Measurements from ENCODE around the gene SH2D3A. TPM values are rescaled to one million over a fixed set of nuclear protein-coding genes. Genes with fewer than 3 reads are reported as not detected.

The SH2D3A gene
- total RNA-seq, 1 experiment from 2014 or later, result 0.95 TPM

DNA sequence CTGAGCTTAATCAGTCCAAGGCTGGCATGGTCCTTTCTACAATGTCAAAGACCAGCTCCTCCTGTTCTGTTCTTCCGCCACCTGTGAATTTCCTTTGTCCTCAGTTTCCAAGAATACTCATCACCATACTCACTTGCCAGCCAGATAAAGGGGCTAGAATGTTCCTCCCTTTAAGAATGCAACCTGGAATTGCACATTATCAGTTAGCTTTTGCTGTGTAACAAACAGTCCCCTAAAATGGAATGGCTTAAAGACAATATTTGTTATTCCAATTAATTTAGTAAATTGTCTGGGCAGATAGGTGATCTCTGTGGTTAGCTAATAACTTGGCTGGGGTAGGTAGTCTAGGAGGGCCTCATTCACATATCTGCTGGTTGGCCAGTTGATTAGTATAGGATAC is 41.3 kb upstream of the SH2D3A start:
- CTCF ChIA-PET, result no interaction called here

DNA sequence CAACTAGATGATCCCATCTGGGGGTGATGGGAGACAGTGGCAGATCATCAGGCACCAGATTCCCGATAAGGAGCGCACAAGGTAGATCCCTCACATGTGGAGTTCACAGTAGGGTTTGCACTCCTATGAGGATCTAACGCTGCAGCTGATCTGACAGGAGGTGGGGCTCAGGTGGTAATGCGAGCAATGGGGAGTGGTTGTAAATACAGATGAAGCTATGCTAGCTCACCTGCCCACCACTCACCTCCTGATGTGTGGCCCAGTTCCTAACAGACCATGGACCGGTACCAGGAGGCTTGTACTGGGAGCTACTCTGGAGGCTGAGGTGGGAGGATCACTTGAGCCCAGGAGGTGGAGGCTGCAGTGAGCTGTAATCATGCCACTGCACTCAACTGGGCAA is 40.1 kb upstream of the SH2D3A start:
- BruUV-seq (replicated peaks), result no TSS peak
- CTCF ChIA-PET, result no interaction called here
- TF ChIP-seq EZH2 (IDR thresholded peaks at IDR 0.05; ENCODE audit: borderline replicate concordance, low read depth, low read length, poor library complexity, severe bottlenecking), result no peak
- TF ChIP-seq, protein P1, sequence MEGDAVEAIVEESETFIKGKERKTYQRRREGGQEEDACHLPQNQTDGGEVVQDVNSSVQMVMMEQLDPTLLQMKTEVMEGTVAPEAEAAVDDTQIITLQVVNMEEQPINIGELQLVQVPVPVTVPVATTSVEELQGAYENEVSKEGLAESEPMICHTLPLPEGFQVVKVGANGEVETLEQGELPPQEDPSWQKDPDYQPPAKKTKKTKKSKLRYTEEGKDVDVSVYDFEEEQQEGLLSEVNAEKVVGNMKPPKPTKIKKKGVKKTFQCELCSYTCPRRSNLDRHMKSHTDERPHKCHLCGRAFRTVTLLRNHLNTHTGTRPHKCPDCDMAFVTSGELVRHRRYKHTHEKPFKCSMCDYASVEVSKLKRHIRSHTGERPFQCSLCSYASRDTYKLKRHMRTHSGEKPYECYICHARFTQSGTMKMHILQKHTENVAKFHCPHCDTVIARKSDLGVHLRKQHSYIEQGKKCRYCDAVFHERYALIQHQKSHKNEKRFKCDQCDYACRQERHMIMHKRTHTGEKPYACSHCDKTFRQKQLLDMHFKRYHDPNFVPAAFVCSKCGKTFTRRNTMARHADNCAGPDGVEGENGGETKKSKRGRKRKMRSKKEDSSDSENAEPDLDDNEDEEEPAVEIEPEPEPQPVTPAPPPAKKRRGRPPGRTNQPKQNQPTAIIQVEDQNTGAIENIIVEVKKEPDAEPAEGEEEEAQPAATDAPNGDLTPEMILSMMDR (conservative IDR thresholded peaks at IDR 0.05; ENCODE audit: low read depth, low read length), result no peak

More for the DNA sequence above, 41.3 kb upstream of the SH2D3A start:
- Histone ChIP-seq H3K27me3 (replicated peaks; ENCODE audit: insufficient read depth, low read depth, low read length, poor library complexity) (no peaks in the 10 kb centered on the region), H3K36me3 (ENCODE audit: insufficient read depth, low read length, poor library complexity, severe bottlenecking) (peaks cover 4% of the 10 kb centered on the region), H3K4me1 (ENCODE audit: insufficient read depth, low read length, poor library complexity, severe bottlenecking) (no peaks in the 10 kb centered on the region), H3K4me3 (ENCODE audit: low read depth, low read length, poor library complexity, severe bottlenecking) (no peak overlapping the region), H3K9me3 (ENCODE audit: low read depth, low read length, poor library complexity, severe bottlenecking) (no peaks in the 10 kb centered on the region), H3K27ac (ENCODE audit: low read depth, low read length, poor library complexity, severe bottlenecking) (no peak overlapping the region)
- no TSS peak for BruUV-seq (replicated peaks)
- DNase-seq (ENCODE audit: low spot score), result no peak
- intact Hi-C loops (cut with micrococcal nuclease; ENCODE audit: unreplicated experiment), result no loop called here
- no peak for TF ChIP-seq EZH2 (IDR thresholded peaks at IDR 0.05; ENCODE audit: borderline replicate concordance, low read depth, low read length, poor library complexity, severe bottlenecking)
- TF ChIP-seq, protein P1 (conservative IDR thresholded peaks at IDR 0.05; ENCODE audit: low read depth, low read length), result no peak
- POLR2A ChIA-PET (ENCODE audit: low non-redundant PET), result no interaction called here

DNA sequence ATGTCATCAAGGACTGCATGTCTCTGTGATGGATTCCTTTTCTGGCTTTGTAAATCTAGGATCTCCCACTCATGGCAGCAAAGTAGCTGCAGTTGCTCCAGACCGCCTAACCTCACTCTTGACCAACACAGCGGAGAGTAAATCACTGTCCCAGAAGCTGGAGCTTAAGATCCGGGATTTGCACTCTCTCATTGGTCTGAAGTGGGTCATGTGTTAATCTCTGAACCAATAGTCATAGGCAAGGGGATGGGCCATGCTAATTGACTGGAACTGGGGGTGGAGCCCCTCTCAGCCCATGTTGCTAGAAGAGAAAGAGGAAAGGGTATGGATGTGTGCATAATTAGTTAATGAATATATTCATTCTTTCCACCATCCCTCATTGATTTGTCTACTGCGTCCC is 39.3 kb upstream of the SH2D3A start:
- peak; percentile 72 for DNase-seq (ENCODE audit: low spot score)
- CTCF ChIA-PET, result no interaction called here
- POLR2A ChIA-PET (ENCODE audit: low non-redundant PET), result interaction anchor here (0.5 kb wide), 1 partner anchor 371 kb away, joined by 4 read pairs; no protein-coding TSS in a partner anchor
- Histone ChIP-seq H3K4me3 (ENCODE audit: low read depth, low read length, poor library complexity, severe bottlenecking) (no peak overlapping the region), H3K9me3 (ENCODE audit: low read depth, low read length, poor library complexity, severe bottlenecking) (no peaks in the 10 kb centered on the region), H3K27ac (ENCODE audit: low read depth, low read length, poor library complexity, severe bottlenecking) (no peak overlapping the region), H3K27me3 (replicated peaks; ENCODE audit: insufficient read depth, low read depth, low read length, poor library complexity) (no peaks in the 10 kb centered on the region), H3K4me1 (ENCODE audit: insufficient read depth, low read length, poor library complexity, severe bottlenecking) (peaks cover 12% of the 10 kb centered on the region), H3K36me3 (ENCODE audit: insufficient read depth, low read length, poor library complexity, severe bottlenecking) (peaks cover 4% of the 10 kb centered on the region)
- no peak for TF ChIP-seq EZH2 (IDR thresholded peaks at IDR 0.05; ENCODE audit: borderline replicate concordance, low read depth, low read length, poor library complexity, severe bottlenecking)
- TF ChIP-seq, protein P1 (conservative IDR thresholded peaks at IDR 0.05; ENCODE audit: low read depth, low read length), result no peak
- no TSS peak for BruUV-seq (replicated peaks)
- intact Hi-C loops (cut with micrococcal nuclease; ENCODE audit: unreplicated experiment), result no loop called here

More for the DNA sequence above, 40.1 kb upstream of the SH2D3A start:
- Histone ChIP-seq H3K4me3 (ENCODE audit: low read depth, low read length, poor library complexity, severe bottlenecking) (no peak overlapping the region), H3K27ac (ENCODE audit: low read depth, low read length, poor library complexity, severe bottlenecking) (no peak overlapping the region), H3K4me1 (ENCODE audit: insufficient read depth, low read length, poor library complexity, severe bottlenecking) (peaks cover 11% of the 10 kb centered on the region), H3K9me3 (ENCODE audit: low read depth, low read length, poor library complexity, severe bottlenecking) (no peaks in the 10 kb centered on the region), H3K27me3 (replicated peaks; ENCODE audit: insufficient read depth, low read depth, low read length, poor library complexity) (no peaks in the 10 kb centered on the region), H3K36me3 (ENCODE audit: insufficient read depth, low read length, poor library complexity, severe bottlenecking) (peaks cover 4% of the 10 kb centered on the region)
- POLR2A ChIA-PET (ENCODE audit: low non-redundant PET), result no interaction called here
- no peak for DNase-seq (ENCODE audit: low spot score)
- intact Hi-C loops (cut with micrococcal nuclease; ENCODE audit: unreplicated experiment), result no loop called here

Measured in A673 (cell line).